Measurements from ENCODE around the gene SAMD4A.

SAMD4A gene

GRCh38 chr14:54555651-54556050, 11.3 kb upstream of the SAMD4A start:
- H3K4me3 ChIP-seq (ENCODE audit: low read length): no peak overlapping the region
- TF ChIP-seq ZNF274 (IDR thresholded peaks at IDR 0.05; ENCODE audit: low read depth, low read length): no peak

- TF ChIP-seq ZNF274 (IDR thresholded peaks at IDR 0.05; ENCODE audit: low read depth, low read length): no peak
- H3K4me3 ChIP-seq (ENCODE audit: low read length): no peak overlapping the region
These were observed 10.4 kb upstream of the SAMD4A start for GRCh38 chr14:54556535-54556934.

GRCh38 chr14:54562334-54562733, 4.6 kb upstream of the SAMD4A start:
- TF ChIP-seq ZNF274 (IDR thresholded peaks at IDR 0.05; ENCODE audit: low read depth, low read length): no peak
- H3K4me3 ChIP-seq (ENCODE audit: low read length): no peak overlapping the region

- H3K4me3 ChIP-seq (ENCODE audit: low read length): peak overlapping the region; percentile 72
These were observed 2.7 kb upstream of the SAMD4A start for GRCh38 chr14:54564071-54564867.

GRCh38 chr14:54564868-54565784, 1.8 kb upstream of the SAMD4A start:
- TF ChIP-seq ZNF274 (IDR thresholded peaks at IDR 0.05; ENCODE audit: low read depth, low read length): no peak
- H3K4me3 ChIP-seq (ENCODE audit: low read length): peak overlapping the region; percentile 72

More at GRCh38 chr14:54564071-54564867, 2.7 kb upstream of the SAMD4A start:
- no peak for TF ChIP-seq ZNF274 (IDR thresholded peaks at IDR 0.05; ENCODE audit: low read depth, low read length)

GRCh38 chr14:54565785-54566409, 1.0 kb upstream of the SAMD4A start:
- peak overlapping the region; percentile 72 for H3K4me3 ChIP-seq (ENCODE audit: low read length)
- TF ChIP-seq ZNF274 (IDR thresholded peaks at IDR 0.05; ENCODE audit: low read depth, low read length): no peak

- H3K4me3 ChIP-seq (ENCODE audit: low read length): peak overlapping the region; percentile 72
- TF ChIP-seq ZNF274 (IDR thresholded peaks at IDR 0.05; ENCODE audit: low read depth, low read length): no peak
These were observed 303 bp downstream of the SAMD4A start for GRCh38 chr14:54567224-54567638.

DNA sequence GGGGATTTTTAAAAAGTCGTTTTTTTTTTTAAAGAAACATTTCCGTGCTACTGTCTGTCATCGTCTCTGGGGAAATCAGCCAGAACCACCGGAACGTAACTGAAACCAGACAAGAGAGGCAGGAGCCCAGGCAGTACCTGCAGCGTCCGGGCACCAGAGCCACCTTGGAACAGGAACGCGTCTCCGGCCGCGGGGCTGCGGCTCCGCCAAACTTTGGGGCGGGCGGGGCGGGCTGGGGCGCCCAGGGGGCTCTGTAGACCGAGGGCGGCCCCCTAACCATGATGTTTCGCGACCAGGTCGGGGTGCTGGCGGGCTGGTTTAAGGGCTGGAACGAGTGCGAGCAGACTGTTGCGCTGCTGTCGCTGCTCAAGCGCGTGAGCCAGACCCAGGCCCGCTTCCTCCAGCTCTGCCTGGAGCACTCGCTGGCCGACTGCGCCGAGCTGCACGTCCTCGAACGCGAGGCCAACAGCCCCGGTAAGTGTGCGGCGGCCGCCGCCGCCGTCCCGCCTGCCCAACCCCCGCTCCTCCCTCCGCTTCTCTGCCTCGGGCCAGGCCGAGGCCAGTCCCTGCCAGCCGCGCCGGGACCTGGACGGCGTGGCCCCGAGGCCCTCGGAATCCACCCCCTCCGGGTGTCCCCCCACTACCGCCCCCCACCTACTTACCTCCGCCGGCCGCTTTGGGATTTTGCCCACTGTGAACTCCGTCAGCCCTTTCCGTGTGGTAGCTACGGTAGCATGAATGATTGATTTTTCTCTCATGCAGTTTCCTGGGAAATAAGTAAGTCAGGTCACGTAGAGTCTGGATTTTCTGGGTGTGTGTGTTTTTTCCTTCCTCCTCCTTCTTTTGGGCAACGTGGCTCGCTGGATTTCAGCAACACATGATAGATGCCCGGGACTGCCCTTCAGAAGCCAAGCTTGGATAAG, 972 bp downstream of the SAMD4A start:
- peak overlapping the region; percentile 72 for H3K4me3 ChIP-seq (ENCODE audit: low read length)
- TF ChIP-seq ZNF274 (IDR thresholded peaks at IDR 0.05; ENCODE audit: low read depth, low read length): no peak

GRCh38 chr14:54568821-54569595, 2.1 kb downstream of the SAMD4A start:
- H3K4me3 ChIP-seq (ENCODE audit: low read length): peak overlapping the region; percentile 8; the same call in 1 of the 2 replicates
- no peak for TF ChIP-seq ZNF274 (IDR thresholded peaks at IDR 0.05; ENCODE audit: low read depth, low read length)

GRCh38 chr14:54570047-54570446, 3.1 kb downstream of the SAMD4A start:
- no peak for TF ChIP-seq ZNF274 (IDR thresholded peaks at IDR 0.05; ENCODE audit: low read depth, low read length)
- H3K4me3 ChIP-seq (ENCODE audit: low read length): no peak overlapping the region

DNA sequence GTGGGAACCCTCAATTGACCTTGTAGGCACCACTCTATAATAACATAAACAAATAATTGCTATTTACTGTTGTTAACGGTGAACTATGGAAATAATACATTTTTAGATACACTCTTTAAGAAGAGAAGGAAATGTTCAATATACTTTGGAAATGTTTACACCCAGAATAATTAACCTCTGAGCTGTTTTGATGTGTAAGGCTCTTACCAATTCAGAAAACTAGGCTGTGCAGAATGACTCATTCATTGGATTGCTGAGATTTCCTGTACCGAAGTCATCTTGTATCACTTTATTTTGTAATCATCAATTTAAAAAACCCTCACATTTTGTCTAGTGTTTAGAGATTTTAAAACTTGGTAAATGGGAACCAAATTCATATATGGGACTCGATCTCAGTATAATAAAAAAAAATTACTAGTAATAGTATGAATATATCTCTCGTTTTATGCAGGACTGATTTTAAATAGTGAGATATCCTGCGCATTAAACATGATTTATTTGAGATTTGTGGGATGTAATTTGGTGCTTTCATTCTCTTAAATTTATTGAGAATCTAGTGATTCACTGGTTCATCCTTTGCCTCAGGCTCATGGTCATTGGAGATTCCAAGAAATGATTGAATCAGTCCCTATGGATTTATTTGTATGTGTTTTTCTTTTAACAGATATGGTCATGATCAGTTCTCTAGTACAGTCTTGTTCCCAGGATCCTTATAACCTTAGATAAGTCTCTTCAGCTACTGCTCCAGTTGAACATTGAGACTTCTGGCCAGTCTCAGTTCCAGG, 3.9 kb downstream of the SAMD4A start:
- H3K4me3 ChIP-seq (ENCODE audit: low read length): no peak overlapping the region
- TF ChIP-seq ZNF274 (IDR thresholded peaks at IDR 0.05; ENCODE audit: low read depth, low read length): no peak

GRCh38 chr14:54572316-54572715, 5.4 kb downstream of the SAMD4A start:
- H3K4me3 ChIP-seq (ENCODE audit: low read length): no peak overlapping the region
- no peak for TF ChIP-seq ZNF274 (IDR thresholded peaks at IDR 0.05; ENCODE audit: low read depth, low read length)

All from GM08714 (cell line).